LNCAP (cell line): Measurements from ENCODE around the gene RANBP17.

ENCODE experiments used
- TF ChIP-seq, protein P1 (sequence below): fragments of 450-650 bp; IDR thresholded peaks from 2 replicates; pipeline ENCODE4 v1.5.1; 2017; ENCODE audit warnings: mild to moderate bottlenecking

Gene RANBP17

DNA sequence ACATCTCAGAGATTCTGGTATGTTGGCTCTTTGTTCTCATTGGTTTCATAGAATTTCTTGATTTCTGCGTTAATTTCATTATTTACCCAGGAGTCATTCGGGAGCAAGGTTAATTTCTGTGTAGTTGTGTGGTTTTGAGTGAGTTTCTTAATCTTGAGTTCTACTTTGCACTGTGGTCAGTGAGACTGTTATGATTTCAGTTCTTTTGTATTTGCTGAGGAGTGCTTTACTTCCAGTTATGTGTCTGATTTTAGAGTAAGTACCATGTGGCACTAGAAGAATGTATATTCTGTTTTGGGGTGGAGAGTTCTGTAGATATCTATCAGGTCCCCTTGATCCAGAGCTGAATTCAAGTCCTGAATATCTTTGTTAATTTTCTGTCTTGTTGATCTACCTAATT, 12.2 kb downstream of the RANBP17 start:
- TF ChIP-seq, protein P1, sequence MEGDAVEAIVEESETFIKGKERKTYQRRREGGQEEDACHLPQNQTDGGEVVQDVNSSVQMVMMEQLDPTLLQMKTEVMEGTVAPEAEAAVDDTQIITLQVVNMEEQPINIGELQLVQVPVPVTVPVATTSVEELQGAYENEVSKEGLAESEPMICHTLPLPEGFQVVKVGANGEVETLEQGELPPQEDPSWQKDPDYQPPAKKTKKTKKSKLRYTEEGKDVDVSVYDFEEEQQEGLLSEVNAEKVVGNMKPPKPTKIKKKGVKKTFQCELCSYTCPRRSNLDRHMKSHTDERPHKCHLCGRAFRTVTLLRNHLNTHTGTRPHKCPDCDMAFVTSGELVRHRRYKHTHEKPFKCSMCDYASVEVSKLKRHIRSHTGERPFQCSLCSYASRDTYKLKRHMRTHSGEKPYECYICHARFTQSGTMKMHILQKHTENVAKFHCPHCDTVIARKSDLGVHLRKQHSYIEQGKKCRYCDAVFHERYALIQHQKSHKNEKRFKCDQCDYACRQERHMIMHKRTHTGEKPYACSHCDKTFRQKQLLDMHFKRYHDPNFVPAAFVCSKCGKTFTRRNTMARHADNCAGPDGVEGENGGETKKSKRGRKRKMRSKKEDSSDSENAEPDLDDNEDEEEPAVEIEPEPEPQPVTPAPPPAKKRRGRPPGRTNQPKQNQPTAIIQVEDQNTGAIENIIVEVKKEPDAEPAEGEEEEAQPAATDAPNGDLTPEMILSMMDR, result no peak

DNA sequence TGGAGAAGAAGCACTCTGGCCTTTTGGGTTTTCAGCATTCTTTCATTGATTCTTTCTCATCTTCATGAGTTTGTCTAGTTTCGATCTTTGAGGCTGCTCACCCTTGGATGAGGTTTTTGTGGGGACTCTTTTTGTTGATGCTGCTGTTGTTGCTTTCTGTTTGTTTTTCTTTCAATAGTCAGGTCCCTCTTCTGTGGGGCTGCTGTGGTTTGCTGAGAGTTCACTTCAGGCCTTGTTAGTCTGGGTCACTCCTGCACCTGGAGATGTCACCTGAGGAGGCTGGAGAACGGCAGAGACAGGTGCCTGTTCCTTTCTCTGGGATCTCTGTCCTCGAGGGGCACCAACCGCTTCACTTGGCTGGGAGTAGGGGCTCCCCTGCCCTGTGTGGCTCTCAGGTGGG, 14.0 kb downstream of the RANBP17 start:
- TF ChIP-seq, protein P1, result no peak

DNA sequence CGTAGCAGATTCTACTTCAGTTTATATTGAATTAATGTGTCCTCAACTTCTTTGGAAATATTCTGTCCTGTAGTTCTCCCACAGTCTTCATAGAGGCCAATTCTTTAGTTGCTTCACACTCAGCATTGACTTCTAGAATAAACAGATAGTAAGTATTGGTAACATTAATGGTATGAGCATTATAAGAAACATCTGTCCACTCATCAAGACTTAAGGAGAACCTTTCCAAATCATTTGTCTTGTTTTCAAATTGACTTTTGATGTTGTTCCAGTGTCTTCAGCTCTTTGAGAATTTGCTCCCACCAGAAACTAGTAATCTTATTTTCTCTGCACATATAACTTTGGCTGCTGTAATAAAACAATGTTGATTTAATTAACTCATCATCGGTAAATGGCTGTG, 18.3 kb downstream of the RANBP17 start:
- TF ChIP-seq, protein P1, result no peak

DNA sequence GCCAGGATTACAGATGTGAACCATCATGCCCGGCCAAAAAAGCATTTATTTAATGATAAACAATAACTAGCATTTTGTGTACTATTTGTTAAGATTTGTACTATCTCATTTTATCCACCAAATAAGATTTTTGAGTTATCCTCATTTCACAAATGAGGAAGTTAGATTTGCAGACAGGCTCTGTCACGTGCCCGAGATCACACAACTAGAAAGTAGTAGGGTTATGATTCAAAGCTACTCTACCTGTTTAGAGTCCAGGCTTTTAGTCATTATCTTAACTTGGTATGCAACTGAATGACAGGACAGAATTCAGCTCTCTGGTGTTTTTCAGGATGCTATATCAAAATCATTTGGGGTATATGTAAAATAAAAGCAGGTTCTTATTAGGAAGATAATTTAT, 20.5 kb downstream of the RANBP17 start:
- TF ChIP-seq, protein P1, result no peak

DNA sequence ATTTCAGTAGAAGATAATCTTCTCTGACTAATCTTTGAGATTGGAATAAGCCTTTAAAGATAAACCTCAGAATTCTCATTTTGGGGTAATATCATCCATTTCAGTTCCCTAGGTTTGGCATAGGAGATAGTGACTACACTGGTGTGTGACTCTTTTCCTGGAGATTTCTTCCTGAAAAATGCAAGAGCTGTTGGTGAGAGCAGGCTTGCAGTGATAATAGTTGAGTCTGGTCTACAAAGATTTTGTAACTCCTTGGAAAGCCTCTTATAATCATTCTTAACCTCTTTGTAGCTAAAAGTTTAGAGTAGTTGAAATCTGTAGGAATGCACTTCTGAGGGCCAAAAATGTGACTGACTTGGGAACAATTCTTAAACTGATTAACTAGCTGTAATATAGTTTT, 23.4 kb downstream of the RANBP17 start:
- TF ChIP-seq, protein P1, result no peak

DNA sequence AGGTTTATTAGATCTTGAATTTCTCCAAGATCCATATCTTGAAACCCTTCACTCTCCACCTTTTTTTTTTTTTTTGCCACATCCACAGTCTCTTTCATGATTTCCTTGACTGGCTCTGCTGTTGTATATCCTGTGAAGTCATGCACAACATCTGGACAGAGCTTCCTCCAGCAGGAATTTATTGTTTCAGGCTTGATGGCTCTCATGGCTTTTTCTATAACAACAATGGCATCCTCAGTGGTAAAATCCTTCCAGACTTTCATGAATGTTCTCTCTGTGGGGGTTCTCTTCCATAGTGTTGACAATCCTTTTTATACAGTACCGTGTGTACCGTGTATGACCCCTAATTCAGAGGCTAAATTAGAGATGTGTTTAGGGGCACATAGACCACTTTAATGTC, 24.0 kb downstream of the RANBP17 start:
- TF ChIP-seq, protein P1, result no peak

DNA sequence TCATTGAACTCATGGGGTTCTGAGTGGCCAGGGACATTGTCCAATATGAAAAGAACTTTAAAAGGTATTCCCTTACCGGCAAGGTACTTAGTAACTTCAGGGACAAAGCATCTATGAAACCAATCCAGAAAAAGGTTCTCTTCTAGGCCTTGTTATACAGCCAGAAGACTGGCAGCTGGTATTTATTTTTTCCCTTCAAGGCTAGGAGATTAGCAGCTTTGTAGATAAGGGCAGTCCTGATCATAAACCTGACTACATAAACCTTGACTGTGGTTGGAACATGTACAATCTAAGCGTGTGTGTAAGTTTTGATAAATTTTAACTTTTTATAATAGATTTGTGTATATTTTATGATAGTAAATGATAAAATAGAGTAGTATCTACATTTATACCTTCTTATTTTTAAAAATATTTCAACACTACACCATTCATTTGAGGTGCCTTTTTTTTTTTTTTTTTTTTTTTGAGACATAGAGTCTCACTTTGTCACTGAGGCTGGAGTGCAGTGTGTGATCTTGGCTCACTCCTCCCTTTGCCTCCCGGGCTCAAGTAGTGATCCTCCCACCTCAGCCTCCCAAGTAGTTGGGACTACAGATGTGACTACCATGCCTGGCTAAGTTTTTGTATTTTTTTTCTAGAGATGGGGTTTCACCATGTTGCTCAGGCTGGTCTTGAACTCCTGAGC, 24.5 kb downstream of the RANBP17 start:
- TF ChIP-seq, protein P1, result no peak

DNA sequence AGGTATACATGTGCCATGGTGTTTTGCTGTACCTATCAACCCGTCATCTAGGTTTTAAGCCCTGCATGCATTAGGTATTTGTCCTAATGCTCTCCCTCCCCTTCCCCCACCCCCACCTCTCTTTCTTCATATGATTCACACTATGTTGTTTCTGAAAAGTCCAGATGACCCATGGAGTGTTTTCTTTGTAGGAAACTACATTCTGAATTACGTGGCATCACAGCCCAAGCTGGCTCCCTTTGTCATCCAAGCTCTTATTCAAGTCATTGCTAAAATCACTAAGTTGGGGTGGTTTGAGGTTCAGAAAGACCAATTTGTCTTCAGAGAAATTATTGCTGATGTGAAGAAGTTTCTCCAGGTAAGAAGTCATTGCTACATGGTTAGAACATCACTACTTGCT, 30.4 kb downstream of the RANBP17 start:
- TF ChIP-seq, protein P1, result no peak
